GM23248 (cell line): ENCODE results near the gene NFYA.

Experiments used
- EZH2 ChIP-seq: fragments of 200-600 bp; sonication (generic); IDR thresholded peaks from 2 replicates; pipeline ENCODE4 v1.6.1; 2018; ENCODE audit warnings: antibody characterized with exemption, mild to moderate bottlenecking; ENCODE audit not compliant: insufficient read depth, poor library complexity, severe bottlenecking
- EZH2phosphoT487 ChIP-seq: fragments of 200-600 bp; sonication (generic); IDR thresholded peaks from 2 replicates; pipeline ENCODE4 v1.6.1; 2018; ENCODE audit warnings: antibody characterized with exemption, moderate library complexity, mild to moderate bottlenecking, low read depth; ENCODE audit not compliant: insufficient read depth

GRCh38 chr6:41080621-41081020, 7.8 kb downstream of the NFYA start:
- no peak for TF ChIP-seq EZH2
- no peak for TF ChIP-seq EZH2phosphoT487
